Measurements from ENCODE around the gene EFHC2. TPM values are rescaled to one million over a fixed set of nuclear protein-coding genes. Genes with fewer than 3 reads are reported as not detected.

Gene EFHC2
- total RNA-seq, 1 donor from 2014 or later: 11.7 TPM

GRCh38 chrX:44232081-44232480 is 111.4 kb downstream of the EFHC2 start:
- TF ChIP-seq CTCF (IDR thresholded peaks at IDR 0.05; ENCODE audit: borderline replicate concordance): no peak
- Histone ChIP-seq H3K9me3 (replicated peaks) (no peaks in the 10 kb centered on the region), H3K27me3 (ENCODE audit: low read depth) (no peaks in the 10 kb centered on the region), H3K36me3 (no peaks in the 10 kb centered on the region), H3K4me1 (no peaks in the 10 kb centered on the region), H3K4me3 (no peak overlapping the region), H3K27ac (replicated peaks) (no peak overlapping the region)
- intact Hi-C loops (cut with micrococcal nuclease): no loop called here
- DNase-seq: no peak

- Histone ChIP-seq H3K4me1 (no peaks in the 10 kb centered on the region), H3K27ac (replicated peaks) (no peak overlapping the region), H3K36me3 (no peaks in the 10 kb centered on the region), H3K27me3 (ENCODE audit: low read depth) (no peaks in the 10 kb centered on the region), H3K9me3 (replicated peaks) (no peaks in the 10 kb centered on the region), H3K4me3 (no peak overlapping the region)
- no peak for TF ChIP-seq CTCF (IDR thresholded peaks at IDR 0.05; ENCODE audit: borderline replicate concordance)
- intact Hi-C loops (cut with micrococcal nuclease): no loop called here
- no peak for DNase-seq
Observed at GRCh38 chrX:44228621-44229020, 114.9 kb downstream of the EFHC2 start.

GRCh38 chrX:44227991-44228390 is 115.5 kb downstream of the EFHC2 start:
- no peaks in the 10 kb centered on the region for H3K4me1 ChIP-seq
- H3K27me3 ChIP-seq (ENCODE audit: low read depth): no peaks in the 10 kb centered on the region
- H3K4me3 ChIP-seq: no peak overlapping the region
- DNase-seq: no peak
- intact Hi-C loops (cut with micrococcal nuclease): no loop called here
- H3K9me3 ChIP-seq (replicated peaks): no peaks in the 10 kb centered on the region
- no peak overlapping the region for H3K27ac ChIP-seq (replicated peaks)
- no peak for TF ChIP-seq CTCF (IDR thresholded peaks at IDR 0.05; ENCODE audit: borderline replicate concordance)
- no peaks in the 10 kb centered on the region for H3K36me3 ChIP-seq

GRCh38 chrX:44225667-44226066 is 117.8 kb downstream of the EFHC2 start:
- Histone ChIP-seq H3K36me3 (no peaks in the 10 kb centered on the region), H3K27ac (replicated peaks) (no peak overlapping the region), H3K4me3 (no peak overlapping the region), H3K4me1 (no peaks in the 10 kb centered on the region), H3K27me3 (ENCODE audit: low read depth) (no peaks in the 10 kb centered on the region), H3K9me3 (replicated peaks) (no peaks in the 10 kb centered on the region)
- no peak for DNase-seq
- no peak for TF ChIP-seq CTCF (IDR thresholded peaks at IDR 0.05; ENCODE audit: borderline replicate concordance)
- intact Hi-C loops (cut with micrococcal nuclease): no loop called here

- no peak for TF ChIP-seq CTCF (IDR thresholded peaks at IDR 0.05; ENCODE audit: borderline replicate concordance)
- Histone ChIP-seq H3K9me3 (replicated peaks) (no peaks in the 10 kb centered on the region), H3K27me3 (ENCODE audit: low read depth) (no peaks in the 10 kb centered on the region), H3K36me3 (no peaks in the 10 kb centered on the region), H3K4me1 (no peaks in the 10 kb centered on the region), H3K27ac (replicated peaks) (no peak overlapping the region), H3K4me3 (no peak overlapping the region)
- DNase-seq: no peak
- intact Hi-C loops (cut with micrococcal nuclease): no loop called here
Observed at GRCh38 chrX:44224760-44225159, 118.7 kb downstream of the EFHC2 start.

- Histone ChIP-seq H3K36me3 (no peaks in the 10 kb centered on the region), H3K4me3 (no peak overlapping the region), H3K4me1 (no peaks in the 10 kb centered on the region), H3K27me3 (ENCODE audit: low read depth) (no peaks in the 10 kb centered on the region), H3K27ac (replicated peaks) (no peak overlapping the region), H3K9me3 (replicated peaks) (no peaks in the 10 kb centered on the region)
- intact Hi-C loops (cut with micrococcal nuclease): no loop called here
- TF ChIP-seq CTCF (IDR thresholded peaks at IDR 0.05; ENCODE audit: borderline replicate concordance): no peak
- no peak for DNase-seq
Observed at GRCh38 chrX:44223150-44223549, 120.3 kb downstream of the EFHC2 start.
